ENCODE data around the gene UBE2H. TPM values are rescaled to one million over a fixed set of nuclear protein-coding genes. Genes with fewer than 3 reads are reported as not detected.

Gene UBE2H
- total RNA-seq, 1 donor from 2014 or later, result 112 TPM

DNA sequence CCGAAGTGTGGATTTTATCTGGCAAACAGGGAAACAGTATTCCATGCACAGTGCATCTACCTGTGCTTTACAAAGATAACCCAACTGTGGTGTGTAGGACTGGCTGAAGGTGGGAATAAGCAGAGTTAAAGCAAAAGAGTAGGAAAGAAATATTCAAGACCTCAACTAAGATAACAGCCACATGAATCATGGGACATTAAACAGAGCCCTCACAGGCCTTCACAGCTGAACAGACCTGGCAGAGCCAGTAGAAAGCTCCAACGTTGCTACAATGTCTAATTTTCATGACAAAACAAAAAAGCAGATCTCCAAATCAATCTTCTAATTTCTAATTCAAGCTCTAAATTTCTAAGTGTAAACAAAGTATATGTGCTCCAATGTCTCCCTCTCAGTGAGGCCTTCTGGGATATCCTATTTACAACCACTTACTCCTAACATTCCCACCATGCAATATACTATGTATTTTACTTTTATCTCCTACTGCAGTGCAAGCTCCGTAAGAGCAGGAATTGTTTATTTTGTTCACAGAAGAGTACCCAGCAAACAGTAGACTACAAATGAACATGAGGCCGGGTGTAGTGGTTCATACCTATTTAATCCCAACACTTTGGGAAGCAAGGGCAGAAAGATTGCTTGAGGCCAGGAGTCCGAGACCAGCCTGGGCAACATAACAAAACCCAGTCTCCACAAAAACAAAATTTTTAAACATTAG is 63.5 kb downstream of the UBE2H start:
- intact Hi-C loops (cut with micrococcal nuclease), result no loop called here
- Histone ChIP-seq H3K36me3 (peaks cover 3% of the 10 kb centered on the region), H3K27me3 (ENCODE audit: low read depth) (no peaks in the 10 kb centered on the region), H3K4me1 (peaks cover 59% of the 10 kb centered on the region), H3K9me3 (replicated peaks) (no peaks in the 10 kb centered on the region), H3K27ac (replicated peaks) (peak overlapping the region; percentile 24), H3K4me3 (no peak overlapping the region)
- TF ChIP-seq, protein P1, sequence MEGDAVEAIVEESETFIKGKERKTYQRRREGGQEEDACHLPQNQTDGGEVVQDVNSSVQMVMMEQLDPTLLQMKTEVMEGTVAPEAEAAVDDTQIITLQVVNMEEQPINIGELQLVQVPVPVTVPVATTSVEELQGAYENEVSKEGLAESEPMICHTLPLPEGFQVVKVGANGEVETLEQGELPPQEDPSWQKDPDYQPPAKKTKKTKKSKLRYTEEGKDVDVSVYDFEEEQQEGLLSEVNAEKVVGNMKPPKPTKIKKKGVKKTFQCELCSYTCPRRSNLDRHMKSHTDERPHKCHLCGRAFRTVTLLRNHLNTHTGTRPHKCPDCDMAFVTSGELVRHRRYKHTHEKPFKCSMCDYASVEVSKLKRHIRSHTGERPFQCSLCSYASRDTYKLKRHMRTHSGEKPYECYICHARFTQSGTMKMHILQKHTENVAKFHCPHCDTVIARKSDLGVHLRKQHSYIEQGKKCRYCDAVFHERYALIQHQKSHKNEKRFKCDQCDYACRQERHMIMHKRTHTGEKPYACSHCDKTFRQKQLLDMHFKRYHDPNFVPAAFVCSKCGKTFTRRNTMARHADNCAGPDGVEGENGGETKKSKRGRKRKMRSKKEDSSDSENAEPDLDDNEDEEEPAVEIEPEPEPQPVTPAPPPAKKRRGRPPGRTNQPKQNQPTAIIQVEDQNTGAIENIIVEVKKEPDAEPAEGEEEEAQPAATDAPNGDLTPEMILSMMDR (IDR thresholded peaks at IDR 0.05; ENCODE audit: borderline replicate concordance), result no peak
- DNase-seq, result no peak

DNA sequence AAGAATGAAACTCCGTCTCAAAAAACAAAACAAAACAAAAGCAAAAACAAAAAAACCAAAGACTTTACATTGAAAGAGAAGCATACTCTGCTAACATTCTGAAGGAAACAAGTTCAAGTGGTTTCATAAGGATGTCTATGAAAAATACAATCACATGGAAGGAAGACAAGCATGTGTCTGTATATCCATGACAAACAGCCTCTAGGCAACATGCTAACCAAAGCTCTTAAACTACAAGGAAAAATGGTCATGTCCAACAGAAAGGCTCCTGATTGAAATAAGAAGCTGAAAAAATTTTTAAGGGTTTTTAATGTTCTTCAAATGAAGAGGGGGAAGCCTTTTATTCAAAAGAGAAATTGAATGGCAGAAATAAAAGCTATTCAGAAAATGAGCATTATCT is 64.9 kb downstream of the UBE2H start:
- peaks cover 47% of the 10 kb centered on the region for H3K4me1 ChIP-seq
- H3K27me3 ChIP-seq (ENCODE audit: low read depth), result no peaks in the 10 kb centered on the region
- intact Hi-C loops (cut with micrococcal nuclease), result no loop called here
- no peaks in the 10 kb centered on the region for H3K9me3 ChIP-seq (replicated peaks)
- peaks cover 4% of the 10 kb centered on the region for H3K36me3 ChIP-seq
- H3K4me3 ChIP-seq, result no peak overlapping the region
- peak overlapping the region; percentile 66 for H3K27ac ChIP-seq (replicated peaks)
- TF ChIP-seq, protein P1 (IDR thresholded peaks at IDR 0.05; ENCODE audit: borderline replicate concordance), result no peak
- DNase-seq, result no peak

DNA sequence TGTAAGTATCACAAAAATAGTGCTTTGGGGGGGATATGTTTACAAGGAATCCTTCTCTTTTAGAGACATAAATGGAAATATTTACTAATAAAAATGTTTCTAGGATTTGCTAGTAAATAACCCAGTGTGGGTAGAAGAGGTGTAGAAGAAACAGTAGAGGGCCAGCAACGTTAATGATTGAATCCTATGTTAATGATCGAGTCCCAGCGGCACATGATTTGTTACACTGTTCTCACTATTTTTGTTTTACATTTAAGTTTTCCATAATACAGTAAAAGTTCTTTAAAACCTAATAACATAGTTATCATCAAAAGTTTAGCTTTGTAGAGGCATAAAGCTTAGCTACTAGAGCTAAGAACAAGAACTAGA is 66.0 kb downstream of the UBE2H start:
- H3K4me3 ChIP-seq, result no peak overlapping the region
- H3K4me1 ChIP-seq, result peaks cover 54% of the 10 kb centered on the region
- intact Hi-C loops (cut with micrococcal nuclease), result no loop called here
- H3K36me3 ChIP-seq, result peaks cover 4% of the 10 kb centered on the region
- H3K9me3 ChIP-seq (replicated peaks), result no peaks in the 10 kb centered on the region
- no peaks in the 10 kb centered on the region for H3K27me3 ChIP-seq (ENCODE audit: low read depth)
- DNase-seq, result no peak
- H3K27ac ChIP-seq (replicated peaks), result peak overlapping the region; percentile 66
- TF ChIP-seq, protein P1 (IDR thresholded peaks at IDR 0.05; ENCODE audit: borderline replicate concordance), result no peak

DNA sequence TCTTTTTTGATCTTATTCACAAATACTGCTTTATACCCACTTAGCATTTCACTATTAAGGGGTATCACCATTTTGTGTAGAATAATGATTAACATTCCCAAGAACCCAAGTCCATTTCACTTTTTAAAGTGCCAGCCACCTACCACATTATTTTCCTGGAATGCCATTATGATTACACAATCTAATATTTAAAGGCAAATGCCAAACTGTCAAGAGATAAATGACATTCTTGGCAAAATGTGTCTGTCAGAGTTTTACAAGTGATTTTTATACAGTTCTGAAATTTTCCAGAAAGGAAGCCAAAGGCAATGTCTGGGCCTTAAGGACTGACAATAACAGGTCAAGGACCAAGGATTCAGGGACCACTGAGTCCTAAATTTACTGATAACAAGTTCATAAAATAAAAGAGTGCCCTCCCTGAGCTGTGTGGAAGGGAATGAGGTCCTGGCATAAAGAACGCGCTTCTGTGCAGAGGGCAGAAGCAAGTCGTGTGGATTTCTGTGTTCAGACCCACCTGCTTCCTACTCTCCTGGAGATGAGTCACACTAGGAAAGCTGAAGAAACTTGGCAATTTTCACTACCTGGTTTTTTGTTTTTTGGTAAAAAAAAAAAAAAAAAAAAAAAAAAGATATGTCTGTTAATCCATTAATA is 66.5 kb downstream of the UBE2H start:
- no peaks in the 10 kb centered on the region for H3K27me3 ChIP-seq (ENCODE audit: low read depth)
- TF ChIP-seq, protein P1 (IDR thresholded peaks at IDR 0.05; ENCODE audit: borderline replicate concordance), result no peak
- no peak for DNase-seq
- intact Hi-C loops (cut with micrococcal nuclease), result no loop called here
- no peaks in the 10 kb centered on the region for H3K9me3 ChIP-seq (replicated peaks)
- peaks cover 56% of the 10 kb centered on the region for H3K4me1 ChIP-seq
- H3K4me3 ChIP-seq, result no peak overlapping the region
- H3K36me3 ChIP-seq, result peaks cover 4% of the 10 kb centered on the region
- peak overlapping the region; percentile 66 for H3K27ac ChIP-seq (replicated peaks)

DNA sequence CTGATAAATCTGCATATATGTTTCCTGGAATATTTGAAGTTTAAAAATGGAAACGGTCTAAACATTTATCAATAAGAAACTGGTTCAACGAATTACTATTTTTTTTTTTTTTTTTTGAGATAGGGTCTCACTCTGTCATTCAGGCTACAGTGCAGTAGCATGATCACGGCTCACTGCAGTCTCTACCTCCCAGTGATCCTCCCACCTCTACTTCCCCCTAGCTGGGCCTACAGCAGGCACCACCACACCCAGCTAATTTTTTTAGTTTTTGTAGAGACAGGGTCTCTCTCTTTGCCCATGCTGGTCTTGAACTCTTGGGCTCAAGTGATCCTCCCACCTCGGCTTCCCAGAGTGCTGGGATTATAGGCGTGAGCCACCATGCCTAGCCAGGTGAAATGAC is 68.3 kb downstream of the UBE2H start:
- Histone ChIP-seq H3K27ac (replicated peaks) (no peak overlapping the region), H3K4me1 (peaks cover 54% of the 10 kb centered on the region), H3K27me3 (ENCODE audit: low read depth) (no peaks in the 10 kb centered on the region), H3K36me3 (peaks cover 14% of the 10 kb centered on the region), H3K4me3 (no peak overlapping the region), H3K9me3 (replicated peaks) (no peaks in the 10 kb centered on the region)
- intact Hi-C loops (cut with micrococcal nuclease), result no loop called here
- TF ChIP-seq, protein P1 (IDR thresholded peaks at IDR 0.05; ENCODE audit: borderline replicate concordance), result no peak
- DNase-seq, result no peak
